H1 (cell line): ENCODE data around the gene GAB2. TPM values are rescaled to one million over a fixed set of nuclear protein-coding genes. Genes with fewer than 3 reads are reported as not detected.

Source experiments
- CTCF ChIA-PET: fragments of 300-600 bp; sonication (Branson Sonifier 250); formaldehyde crosslinking; loops from one replicate; lab custom pipeline; 2021; ENCODE audit not compliant: partially characterized antibody; lab: Charles Lee
- POLR2A ChIA-PET: fragments of 300-600 bp; sonication (Branson Sonifier 250); formaldehyde crosslinking; loops from one replicate; lab custom pipeline; 2021; ENCODE audit warnings: inconsistent platforms; ENCODE audit not compliant: partially characterized antibody; lab: Charles Lee
- DNase-seq, 2 experiments: peaks; one replicate each; pipeline versions ENCODE4 v3.0.0 to v3.0.0-alpha.2; 2010 to 2022; ENCODE audit warnings: low spot score in 2 of 2, low read depth in 1 of 2, mixed read lengths in 1 of 2
- FAIRE-seq: peaks from 2 replicates; lab custom pipeline; 2011; peaks lifted over from hg19 to GRCh38; lab: Jason Lieb, UNC
- H2AFZ ChIP-seq: 2 replicates; pipeline ENCODE4 v1.8.1; 2012; ENCODE audit warnings: low read length, inconsistent platforms
- H2AK5ac ChIP-seq: 2 replicates; pipeline ENCODE4 v1.6.1; 2013; ENCODE audit warnings: low read depth, low read length
- H2BK120ac ChIP-seq: replicated peaks from 2 replicates; pipeline ENCODE3; 2013; ENCODE audit warnings: low read depth, low read length, inconsistent platforms
- H2BK12ac ChIP-seq: 2 replicates; pipeline ENCODE4 v1.6.1; 2013; ENCODE audit warnings: low read depth, low read length
- H2BK15ac ChIP-seq: 2 replicates; pipeline ENCODE4 v1.6.1; 2013; ENCODE audit warnings: low read length
- H2BK20ac ChIP-seq: 2 replicates; pipeline ENCODE4 v1.6.1; 2013; ENCODE audit warnings: low read length
- H2BK5ac ChIP-seq: 2 replicates; pipeline ENCODE4 v1.6.1; 2013; ENCODE audit warnings: low read depth, low read length
- H3K14ac ChIP-seq: 2 replicates; pipeline ENCODE4 v1.6.1; 2013; ENCODE audit warnings: inconsistent platforms; ENCODE audit not compliant: insufficient read length
- H3K18ac ChIP-seq: 2 replicates; pipeline ENCODE4 v1.6.1; 2013; ENCODE audit warnings: low read length; ENCODE audit errors: extremely low read depth
- H3K23ac ChIP-seq: 2 replicates; pipeline ENCODE4 v1.6.1; 2013; ENCODE audit warnings: inconsistent platforms; ENCODE audit not compliant: insufficient read length
- H3K23me2 ChIP-seq: 2 replicates; pipeline ENCODE4 v1.6.1; 2013; ENCODE audit warnings: low read depth, low read length
- H3K27ac ChIP-seq: 2 replicates; pipeline ENCODE4 v1.6.1; 2011; ENCODE audit warnings: low read depth, low read length, inconsistent platforms
- H3K27me3 ChIP-seq, 4 experiments: replicated peaks in 1 of 4; 1 replicate in 1 of 4; 2 replicates in 3 of 4; pipeline versions ENCODE4 v1.6.1 to v1.8.1; 2011 to 2013; ENCODE audit warnings: low read length in 3 of 4, mild to moderate bottlenecking in 3 of 4, inconsistent platforms in 2 of 4, mixed read lengths in 2 of 4, moderate library complexity in 1 of 4; ENCODE audit not compliant: control insufficient read depth in 3 of 4, insufficient read depth in 3 of 4; ENCODE audit errors: extremely low read depth in 1 of 4
- H3K36me3 ChIP-seq, 4 experiments: 2 replicates each; pipeline versions ENCODE4 v1.6.1 to v1.8.1; 2011 to 2013; ENCODE audit warnings: mild to moderate bottlenecking in 4 of 4, low read length in 3 of 4, moderate library complexity in 2 of 4, control low read depth in 1 of 4, inconsistent platforms in 1 of 4; ENCODE audit not compliant: insufficient read depth in 4 of 4, control insufficient read depth in 2 of 4
- H3K4ac ChIP-seq: replicated peaks from 2 replicates; pipeline ENCODE3; 2013; ENCODE audit warnings: low read length, low read depth, mixed read lengths, inconsistent platforms; ENCODE audit not compliant: insufficient read length
- H3K4me1 ChIP-seq, 4 experiments: replicated peaks in 1 of 4; 1 replicate in 1 of 4; 2 replicates in 3 of 4; pipeline versions ENCODE4 v1.6.1 to v1.8.1; 2011 to 2013; ENCODE audit warnings: low read length in 3 of 4, inconsistent platforms in 2 of 4, mixed read lengths in 1 of 4; ENCODE audit not compliant: insufficient read depth in 4 of 4, control insufficient read depth in 3 of 4
- H3K4me2 ChIP-seq, 2 experiments: 2 replicates each; pipeline versions ENCODE4 v1.6.1 to v1.8.1; 2011 to 2013; ENCODE audit warnings: low read depth in 2 of 2, low read length in 2 of 2, control low read depth in 1 of 2, inconsistent platforms in 1 of 2, mild to moderate bottlenecking in 1 of 2; ENCODE audit not compliant: insufficient read depth in 1 of 2
- H3K4me3 ChIP-seq, 4 experiments: fragments of 200-600, 300-600 bp in 1 of 4; sonication (generic), shearing (Covaris generic), sonication (Bioruptor Twin) in 1 of 4; 2 replicates each; pipeline versions ENCODE4 v1.5.1 to v1.8.1; 2011 to 2016; ENCODE audit warnings: low read length in 4 of 4, low read depth in 3 of 4, control low read depth in 2 of 4, inconsistent platforms in 2 of 4, mild to moderate bottlenecking in 2 of 4, mixed read lengths in 1 of 4, moderate library complexity in 1 of 4; ENCODE audit not compliant: insufficient read depth in 2 of 4; ENCODE audit errors: extremely low read depth in 1 of 4
- H3K56ac ChIP-seq: replicated peaks from 2 replicates; pipeline ENCODE3; 2013; ENCODE audit warnings: low read depth, mild to moderate bottlenecking, mixed read lengths, low read length, inconsistent platforms; ENCODE audit not compliant: insufficient read length
- H3K79me1 ChIP-seq: 2 replicates; pipeline ENCODE4 v1.6.1; 2013; ENCODE audit warnings: low read depth, low read length, control low read depth
- H3K79me2 ChIP-seq, 2 experiments: 2 replicates each; pipeline versions ENCODE4 v1.6.1 to v1.8.1; 2012 to 2013; ENCODE audit warnings: low read length in 2 of 2, mild to moderate bottlenecking in 2 of 2, inconsistent platforms in 1 of 2; ENCODE audit not compliant: insufficient read depth in 2 of 2, control insufficient read depth in 1 of 2
- H3K9ac ChIP-seq, 4 experiments: replicated peaks in 1 of 4; 1 replicate in 1 of 4; 2 replicates in 3 of 4; pipeline versions ENCODE4 v1.6.1 to v1.8.1; 2011 to 2013; ENCODE audit warnings: low read depth in 3 of 4, low read length in 3 of 4, control low read depth in 2 of 4, mild to moderate bottlenecking in 2 of 4, moderate library complexity in 2 of 4, inconsistent platforms in 1 of 4; ENCODE audit errors: extremely low read depth in 1 of 4
- H3K9me3 ChIP-seq, 2 experiments: 2 replicates each; pipeline versions ENCODE4 v1.6.1 to v1.8.1; 2012 to 2013; ENCODE audit warnings: mild to moderate bottlenecking in 2 of 2, moderate library complexity in 2 of 2, control low read depth in 1 of 2, inconsistent platforms in 1 of 2, low read depth in 1 of 2, low read length in 1 of 2, mixed read lengths in 1 of 2; ENCODE audit not compliant: insufficient read depth in 2 of 2
- H4K20me1 ChIP-seq, 2 experiments: replicated peaks in 1 of 2; 2 replicates each; pipeline versions ENCODE3 to v1.8.1; 2011 to 2013; ENCODE audit warnings: inconsistent platforms in 2 of 2, low read length in 2 of 2, mild to moderate bottlenecking in 1 of 2; ENCODE audit not compliant: insufficient read depth in 2 of 2, control insufficient read depth in 1 of 2
- H4K5ac ChIP-seq: 2 replicates; pipeline ENCODE4 v1.6.1; 2013; ENCODE audit warnings: low read length, low read depth, mixed read lengths, inconsistent platforms; ENCODE audit not compliant: insufficient read length
- H4K8ac ChIP-seq: 2 replicates; pipeline ENCODE4 v1.8.0; 2013; ENCODE audit warnings: mild to moderate bottlenecking, moderate library complexity, low read length, inconsistent platforms; ENCODE audit not compliant: insufficient read depth; ENCODE audit errors: extremely low read depth
- H4K91ac ChIP-seq: replicated peaks from 2 replicates; pipeline ENCODE3; 2013; ENCODE audit warnings: low read length, mixed read lengths, inconsistent platforms; ENCODE audit not compliant: insufficient read length
- FOSL1 ChIP-seq: IDR thresholded peaks from 2 replicates; pipeline ENCODE4 v1.6.1; 2011; ENCODE audit warnings: mild to moderate bottlenecking, low read depth, low read length, moderate library complexity; ENCODE audit not compliant: insufficient read depth
- GTF2F1 ChIP-seq: IDR thresholded peaks from 2 replicates; pipeline ENCODE4 v1.6.1; 2012; ENCODE audit warnings: low read depth, low read length, improper control_type of control experiment, borderline replicate concordance
- JUND ChIP-seq: IDR thresholded peaks from 2 replicates; pipeline ENCODE4 v1.6.1; 2011; ENCODE audit warnings: mild to moderate bottlenecking, improper control_type of control experiment, low read length
- NANOG ChIP-seq: IDR thresholded peaks from 2 replicates; pipeline ENCODE4 v1.6.1; 2011; ENCODE audit warnings: low read length, low read depth, mild to moderate bottlenecking, inconsistent platforms; ENCODE audit not compliant: insufficient read depth, poor library complexity, severe bottlenecking
- NRF1 ChIP-seq: IDR thresholded peaks from 2 replicates; pipeline ENCODE4 v1.6.1; 2011; ENCODE audit warnings: mild to moderate bottlenecking, low read depth, low read length, improper control_type of control experiment
- PHF8 ChIP-seq: fragments of 200-600 bp; sonication (generic); conservative IDR thresholded peaks from 2 replicates; pipeline ENCODE4 v1.7.1; 2012; ENCODE audit warnings: low read depth, mild to moderate bottlenecking, inconsistent platforms, low read length, moderate library complexity
- RAD21 ChIP-seq, 2 experiments: IDR thresholded peaks in 1 of 2; conservative IDR thresholded peaks in 1 of 2; 2 replicates each; pipeline ENCODE4 v1.6.1; 2011; ENCODE audit warnings: low read depth in 2 of 2, low read length in 2 of 2, improper control_type of control experiment in 1 of 2, inconsistent platforms in 1 of 2, mild to moderate bottlenecking in 1 of 2, moderate library complexity in 1 of 2
- RNF2 ChIP-seq: fragments of 200-900, 300-1000 bp; sonication (generic); IDR thresholded peaks from 2 replicates; pipeline ENCODE4 v1.7.1; 2016; ENCODE audit warnings: borderline replicate concordance, low read depth, mild to moderate bottlenecking, antibody characterized with exemption, low read length; ENCODE audit not compliant: poor library complexity, severe bottlenecking; ENCODE audit errors: missing control alignments
- SAP30 ChIP-seq: fragments of 300-600 bp; sonication (generic); IDR thresholded peaks from 2 replicates; pipeline ENCODE4 v1.7.1; 2012; ENCODE audit warnings: low read length, moderate library complexity, mild to moderate bottlenecking, inconsistent platforms; ENCODE audit not compliant: insufficient read depth, insufficient replicate concordance
- SIX5 ChIP-seq: IDR thresholded peaks from 2 replicates; pipeline ENCODE4 v1.6.1; 2011; ENCODE audit warnings: mild to moderate bottlenecking, low read depth, low read length
- SP1 ChIP-seq: IDR thresholded peaks from 2 replicates; pipeline ENCODE4 v1.6.1; 2011; ENCODE audit warnings: low read depth, low read length
- SP4 ChIP-seq: IDR thresholded peaks from 2 replicates; pipeline ENCODE4 v1.6.1; 2012; ENCODE audit warnings: low read length, inconsistent platforms
- SRF ChIP-seq: IDR thresholded peaks from 2 replicates; pipeline ENCODE4 v1.6.1; 2011; ENCODE audit warnings: mild to moderate bottlenecking, low read depth, low read length, moderate library complexity
- WGBS, 2 experiments: shearing (Covaris generic) in 1 of 2; methylation state at CpG; one replicate each; pipeline versions ENCODE4 v1.1.6 to v1.1.7; 2013 to 2015; ENCODE audit warnings: low lambda C conversion rate in 2 of 2, mixed read lengths in 2 of 2, inconsistent platforms in 1 of 2, low coverage in 1 of 2, missing lambda C conversion rate in 1 of 2; ENCODE audit not compliant: insufficient replicate concordance in 2 of 2, insufficient coverage in 1 of 2, insufficient read length in 1 of 2; ENCODE audit errors: extremely low coverage in 1 of 2, missing lambda C conversion rate in 1 of 2; 5-methylcytosine and 5-hydroxymethylcytosine counted together
- polyA plus RNA-seq, 7 experiments: library from polyadenylated mRNA; depleted of rRNA in 3 of 7; stranded (reverse) in 5 of 7; unstranded in 2 of 7; fragments of >200 nt in 5 of 7; fragments of 200-250 nt in 2 of 7; gene quantifications; 1 replicate in 5 of 7; 2 replicates in 1 of 7; 4 replicates in 1 of 7; pipeline versions ENCODE4 v1.2.1 to v1.2.3, GENCODE V29; 2011 to 2013; ENCODE audit warnings: missing spikeins in 2 of 7, mixed read lengths in 2 of 7
- total RNA-seq: library from RNA; stranded (reverse); fragmentation: NEBNext Ultra II Directional; extraction: Animal tissue kit (Norgen Biotek cat#: 25700); gene quantifications from 2 replicates; pipeline ENCODE4 v1.2.1, GENCODE V29; 2021

Gene GAB2
- total and polyA plus RNA-seq, 2 of the 8 experiments (the other 6 are each of a cell fraction or from before 2014, with no cell fraction given), result 6.3 to 14.0 TPM

DNA sequence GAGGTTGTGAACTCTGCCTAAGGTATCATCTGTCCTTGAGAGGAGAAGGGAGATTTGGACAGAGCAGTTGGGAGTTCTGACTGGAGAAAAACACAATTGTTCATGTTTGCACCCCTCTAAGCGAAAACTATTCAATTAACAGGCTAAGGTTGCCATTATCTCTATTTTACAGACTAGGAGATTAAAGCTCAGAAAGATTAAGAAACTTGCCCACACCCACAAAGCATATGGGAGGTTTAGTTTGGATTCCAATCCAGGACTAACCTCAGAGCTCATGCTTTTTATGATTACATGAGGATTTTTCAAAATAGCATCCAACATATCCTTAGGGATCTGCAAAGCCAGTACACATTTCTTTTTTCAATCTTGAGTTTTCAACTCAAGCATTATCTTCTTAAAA lies 22.0 kb downstream of the GAB2 start:
- H3K4me2 ChIP-seq, result no peak overlapping the region
- H3K36me3 ChIP-seq, result no peaks in the 10 kb centered on the region
- no peak overlapping the region for H2BK12ac ChIP-seq
- H2BK120ac ChIP-seq, result no peak overlapping the region
- H3K23me2 ChIP-seq, result no peaks in the 10 kb centered on the region
- FAIRE-seq, result no peak
- no peak overlapping the region for H3K56ac ChIP-seq
- DNase-seq, result no peak
- ChIA-PET CTCF (interaction anchor here (1.2 to 2.2 kb wide), 3 partner anchors 11 to 168 kb away, joined by 3 to 6 read pairs (median 5); no protein-coding TSS in a partner anchor), POLR2A (no interaction called here)
- peaks cover 0 to 6% (median 5%) of the 10 kb centered on the region in 4 experiments; a peak in 4 of 7 replicates for H3K4me1 ChIP-seq
- H4K8ac ChIP-seq, result no peak overlapping the region
- H3K23ac ChIP-seq, result no peak overlapping the region
- H2BK5ac ChIP-seq, result no peak overlapping the region
- no peak overlapping the region for H3K4ac ChIP-seq
- H4K5ac ChIP-seq, result no peak overlapping the region
- no peak overlapping the region for H3K9ac ChIP-seq
- H3K18ac ChIP-seq, result no peak overlapping the region
- no peak overlapping the region for H2BK15ac ChIP-seq
- H3K79me1 ChIP-seq, result peaks cover 3% of the 10 kb centered on the region; the same call in 1 of the 2 replicates
- no peak overlapping the region for H2AFZ ChIP-seq
- no peak overlapping the region for H3K14ac ChIP-seq
- H3K27me3 ChIP-seq, result peaks cover 0 to 4% (median 3%) of the 10 kb centered on the region in 4 experiments; a peak in 2 of 7 replicates
- no peak overlapping the region for H3K27ac ChIP-seq
- H3K4me3 ChIP-seq, result no peak overlapping the region
- no peak overlapping the region for H4K91ac ChIP-seq
- no peak overlapping the region for H2AK5ac ChIP-seq
- 100% methylated on average over 1 of the region's 1 CpG; no CpG with 5 or more reads in 1 of the 2 experiments for WGBS, 2 experiments
- peaks cover 2 to 10% of the 10 kb centered on the region in 2 experiments for H4K20me1 ChIP-seq
- no peak overlapping the region for H2BK20ac ChIP-seq
- no peaks in the 10 kb centered on the region for H3K79me2 ChIP-seq
- H3K9me3 ChIP-seq, result no peaks in the 10 kb centered on the region
- no peak for TF ChIP-seq RAD21 (IDR thresholded peaks at IDR 0.05 in 1 of 2, conservative IDR thresholded peaks at IDR 0.05 in 1 of 2; ENCODE audit: low read depth in 2 of 2, low read length in 2 of 2)
- TF ChIP-seq NANOG, result no peak
- TF ChIP-seq SP4, result no peak
- TF ChIP-seq SP1, result no peak
- TF ChIP-seq NRF1, result no peak
- TF ChIP-seq RNF2, result no peak
- TF ChIP-seq SAP30, result no peak
- no peak for TF ChIP-seq GTF2F1
- TF ChIP-seq JUND, result no peak
- TF ChIP-seq SIX5, result no peak
- no peak for TF ChIP-seq FOSL1
- no peak for TF ChIP-seq PHF8
- TF ChIP-seq SRF, result no peak
